ENCODE measurements around the gene RTTN.

DNA sequence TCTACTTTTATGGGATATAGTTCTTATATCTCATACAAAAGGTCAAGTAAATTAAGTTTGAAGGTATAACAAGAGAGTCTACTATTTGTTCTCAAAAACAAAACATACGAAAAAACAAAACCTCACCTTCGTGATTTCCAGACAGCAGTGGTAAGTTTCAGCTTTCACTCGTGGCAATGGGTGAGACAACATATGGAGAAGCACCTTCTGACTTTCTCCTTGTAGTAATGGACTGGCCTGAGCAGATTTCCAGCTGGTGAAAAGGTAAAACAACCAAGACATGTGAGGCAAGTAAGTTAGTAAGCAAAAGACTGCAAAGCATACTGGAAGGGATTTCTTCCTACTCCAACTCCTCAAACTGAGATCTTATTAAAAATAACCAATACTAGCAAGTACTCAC lies 39.6 kb downstream of the RTTN start:
- TF ChIP-seq, protein P1, sequence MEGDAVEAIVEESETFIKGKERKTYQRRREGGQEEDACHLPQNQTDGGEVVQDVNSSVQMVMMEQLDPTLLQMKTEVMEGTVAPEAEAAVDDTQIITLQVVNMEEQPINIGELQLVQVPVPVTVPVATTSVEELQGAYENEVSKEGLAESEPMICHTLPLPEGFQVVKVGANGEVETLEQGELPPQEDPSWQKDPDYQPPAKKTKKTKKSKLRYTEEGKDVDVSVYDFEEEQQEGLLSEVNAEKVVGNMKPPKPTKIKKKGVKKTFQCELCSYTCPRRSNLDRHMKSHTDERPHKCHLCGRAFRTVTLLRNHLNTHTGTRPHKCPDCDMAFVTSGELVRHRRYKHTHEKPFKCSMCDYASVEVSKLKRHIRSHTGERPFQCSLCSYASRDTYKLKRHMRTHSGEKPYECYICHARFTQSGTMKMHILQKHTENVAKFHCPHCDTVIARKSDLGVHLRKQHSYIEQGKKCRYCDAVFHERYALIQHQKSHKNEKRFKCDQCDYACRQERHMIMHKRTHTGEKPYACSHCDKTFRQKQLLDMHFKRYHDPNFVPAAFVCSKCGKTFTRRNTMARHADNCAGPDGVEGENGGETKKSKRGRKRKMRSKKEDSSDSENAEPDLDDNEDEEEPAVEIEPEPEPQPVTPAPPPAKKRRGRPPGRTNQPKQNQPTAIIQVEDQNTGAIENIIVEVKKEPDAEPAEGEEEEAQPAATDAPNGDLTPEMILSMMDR (IDR thresholded peaks at IDR 0.05), result no peak
- TF ChIP-seq EP300 (IDR thresholded peaks at IDR 0.05), result no peak
